Activated CD4-positive, CD25-positive, alpha-beta regulatory T cell treated with anti-CD3 and anti-CD28 coated beads, Interleukin-2, amount 50 U/mL, for 24 hours (primary cell): ENCODE measurements around the gene FGD4.
A peak's percentile ranks its signal among the peaks of the same experiment; 100 is the strongest.

Experiments
- ATAC-seq, 2 donors: fragments of 150-1000 bp; cut with Tn5 transposase; one replicate each; pipeline ENCODE4 v1.10.0; 2021; ENCODE audit warnings: mild to moderate bottlenecking in 1 of 2, moderate library complexity in 1 of 2

The FGD4 gene

DNA sequence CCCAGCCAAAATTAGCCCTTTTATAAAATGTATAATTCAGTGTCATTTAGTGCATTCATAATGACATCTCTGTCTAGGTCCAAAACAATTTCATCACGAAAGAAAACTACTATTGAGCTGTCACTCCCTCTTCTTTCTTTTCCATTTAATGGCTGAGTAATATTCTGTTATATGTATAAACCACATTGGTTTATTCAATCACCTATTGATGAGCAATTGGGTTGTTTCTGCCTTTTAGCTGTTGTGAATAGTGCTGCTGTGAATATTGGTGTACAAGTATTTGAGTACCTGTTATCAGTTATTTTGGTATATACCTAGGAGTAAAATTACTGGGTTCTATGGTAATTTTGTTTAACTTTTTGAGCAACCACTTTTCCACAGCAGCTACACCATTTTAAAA is 287.0 kb downstream of the FGD4 start:
- peak in 1 of 2 donors; percentile 55 for ATAC-seq

DNA sequence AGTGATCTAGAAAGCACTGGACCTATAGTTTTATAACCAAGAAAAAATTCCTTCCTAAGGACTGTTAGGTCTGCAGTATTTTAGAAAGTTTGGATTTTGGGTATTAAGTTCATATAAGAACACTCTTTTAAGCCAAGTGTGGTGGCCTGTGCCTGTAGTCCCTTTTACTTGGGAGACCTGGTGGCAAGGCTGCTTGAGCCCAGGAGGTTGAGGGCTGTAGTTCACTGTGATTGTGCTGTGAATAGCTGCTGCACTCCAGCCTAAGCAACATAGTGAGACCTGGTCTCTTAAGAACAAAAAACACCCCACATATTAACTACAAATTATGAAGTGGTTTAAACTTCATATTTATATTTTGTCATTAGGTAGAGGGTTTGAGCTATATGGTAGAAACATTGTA is 289.4 kb downstream of the FGD4 start:
- ATAC-seq = no peak

DNA sequence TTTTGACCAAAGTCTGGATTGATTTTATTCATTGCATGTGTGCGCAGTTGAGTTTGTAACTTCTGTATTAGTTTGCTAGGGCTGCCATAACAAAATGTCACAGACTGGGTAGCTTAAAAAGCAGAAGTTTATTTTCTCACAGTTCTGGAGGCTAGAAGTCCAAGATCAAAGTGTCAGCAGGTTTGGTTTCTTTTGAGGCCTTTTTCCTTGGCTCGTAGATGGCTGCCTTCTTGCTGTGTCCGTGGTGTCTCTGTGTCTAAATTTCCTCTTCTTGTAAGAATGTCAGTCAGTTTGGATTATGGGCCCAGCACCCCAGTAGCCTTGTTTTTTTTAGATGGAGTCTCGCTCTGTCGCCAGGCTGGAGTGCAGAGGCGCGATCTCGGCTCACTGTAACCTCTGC is 291.6 kb downstream of the FGD4 start:
- ATAC-seq = no peak

DNA sequence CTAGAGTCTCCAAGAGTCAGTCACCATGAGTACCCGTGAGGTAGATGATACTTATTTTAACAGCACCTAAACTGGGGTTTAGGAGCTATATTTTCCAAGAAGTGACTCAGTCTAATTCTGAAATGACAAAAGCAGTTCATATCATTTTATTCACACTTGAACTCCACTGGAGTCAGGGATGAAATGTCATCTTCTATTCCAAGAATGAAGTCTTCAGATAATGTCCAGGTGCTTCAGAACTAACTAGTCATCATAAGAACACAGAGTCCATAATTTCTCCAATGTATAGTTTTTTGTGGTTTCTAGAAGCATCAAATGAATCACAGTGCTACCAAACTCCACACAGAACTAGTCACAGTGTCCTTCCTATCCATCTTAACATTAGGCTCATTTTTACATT is 293.0 kb downstream of the FGD4 start:
- ATAC-seq = peak; percentile 33 to 35

DNA sequence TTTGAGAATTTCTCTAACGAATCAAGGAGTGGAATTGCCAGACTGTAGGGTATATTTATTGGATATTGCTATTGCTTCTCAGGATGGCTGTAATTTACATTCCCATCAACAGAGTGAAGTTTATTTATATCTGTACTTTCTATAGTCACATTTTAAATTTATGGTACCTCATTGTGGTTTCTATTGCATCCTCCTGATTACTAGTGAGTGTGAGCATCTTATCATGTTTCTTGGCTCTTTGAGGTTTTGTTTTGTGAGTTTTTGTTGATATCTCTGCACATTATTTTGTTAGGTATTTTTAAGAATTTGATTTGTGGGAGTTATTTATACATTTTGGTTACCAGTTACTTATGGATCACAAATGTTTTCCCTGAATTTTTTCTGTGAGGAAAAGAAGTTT is 293.7 kb downstream of the FGD4 start:
- no peak for ATAC-seq
